HepG2 (cell line): ENCODE data around the gene MRPS7. TPM values are rescaled to one million over a fixed set of nuclear protein-coding genes. Genes with fewer than 3 reads are reported as not detected.

Experiments used
- FOSL1 ChIP-seq: sonication (generic); formaldehyde crosslinking; IDR thresholded peaks from 2 replicates; pipeline ENCODE4 v1.9.0; 2021; ENCODE audit warnings: missing genetic modification reagents, borderline replicate concordance
- HNF4G ChIP-seq, 2 experiments: sonication (generic) in 1 of 2; formaldehyde crosslinking in 1 of 2; IDR thresholded peaks; 2 replicates each; pipeline versions ENCODE4 v1.4.0 to v1.6.1; 2011 to 2020; ENCODE audit warnings: borderline replicate concordance in 2 of 2, low read depth in 2 of 2, mild to moderate bottlenecking in 2 of 2, low read length in 1 of 2, missing genetic modification reagents in 1 of 2, moderate library complexity in 1 of 2
- KAT8 ChIP-seq: IDR thresholded peaks from 2 replicates; pipeline ENCODE4 v1.6.1; 2016; ENCODE audit warnings: missing genetic modification reagents, missing compliant biosample characterization
- MXD3 ChIP-seq: IDR thresholded peaks from 2 replicates; pipeline ENCODE4 v1.6.1; 2016; ENCODE audit warnings: mild to moderate bottlenecking, missing biosample characterization, missing genetic modification reagents
- NCOA1 ChIP-seq: sonication (generic); formaldehyde crosslinking; IDR thresholded peaks from 2 replicates; pipeline ENCODE4 v1.9.0; 2021; ENCODE audit warnings: missing genetic modification reagents
- RELA ChIP-seq: sonication (generic); formaldehyde crosslinking; IDR thresholded peaks from 2 replicates; pipeline ENCODE4 v1.4.0; 2020; ENCODE audit warnings: missing genetic modification reagents
- SRF ChIP-seq: IDR thresholded peaks from 2 replicates; pipeline ENCODE4 v1.6.1; 2011; ENCODE audit warnings: mild to moderate bottlenecking, low read depth, low read length, moderate library complexity
- ZNF318 ChIP-seq: sonication (generic); formaldehyde crosslinking; IDR thresholded peaks from 2 replicates; pipeline ENCODE4 v1.4.0; 2020; ENCODE audit warnings: mild to moderate bottlenecking, missing genetic modification reagents
- ZNF646 ChIP-seq: sonication (generic); formaldehyde crosslinking; IDR thresholded peaks from 2 replicates; pipeline ENCODE4 v1.9.0; 2021; ENCODE audit warnings: mild to moderate bottlenecking, missing genetic modification reagents
- ZNF678 ChIP-seq: sonication (generic); formaldehyde crosslinking; IDR thresholded peaks from 2 replicates; pipeline ENCODE4 v1.4.0; 2020; ENCODE audit warnings: mild to moderate bottlenecking, missing genetic modification reagents
- ZUFSP ChIP-seq: sonication (generic); formaldehyde crosslinking; IDR thresholded peaks from 2 replicates; pipeline ENCODE4 v1.9.0; 2021; ENCODE audit warnings: missing genetic modification reagents, mild to moderate bottlenecking, borderline replicate concordance
- polyA plus RNA-seq, 8 experiments: library from polyadenylated mRNA; depleted of rRNA in 3 of 8; stranded (reverse) in 7 of 8; unstranded in 1 of 8; fragments of >200 nt; fragmentation: Illumina TruSeq in 4 of 8; extraction: Trizol in 4 of 8; gene quantifications; 2 replicates each; pipeline versions ENCODE4 v1.2.1 to v1.2.3, GENCODE V29; 2011 to 2016; ENCODE audit warnings: low read depth in 4 of 8, missing spikeins in 1 of 8, mixed read lengths in 1 of 8; ENCODE audit not compliant: insufficient read depth in 1 of 8
- total RNA-seq, 5 experiments: library from RNA; depleted of rRNA; stranded (reverse); fragments of >200 nt; fragmentation: Illumina TruSeq; extraction: Trizol; gene quantifications; 2 replicates each; pipeline ENCODE4 v1.2.3, GENCODE V29; 2016; ENCODE audit warnings: low read depth in 1 of 5

MRPS7 gene
- total and polyA plus RNA-seq, 2 of the 13 experiments (the other 11 are each of a cell fraction or from before 2014, with no cell fraction given): 97.0 to 162 TPM

- TF ChIP-seq ZNF318 (CRISPR knock-in tag) (no peak), HNF4G (IDR thresholded peaks at IDR 0.05; ENCODE audit: borderline replicate concordance, low read depth, low read length) (no peak), HNF4G (CRISPR knock-in tag; IDR thresholded peaks at IDR 0.05; ENCODE audit: borderline replicate concordance, low read depth) (no peak), MXD3 (no peak), FOSL1 (no peak), RELA (CRISPR knock-in tag) (peak; percentile 35; the same call in 1 of the 2 replicates), KAT8 (CRISPR knock-in tag) (no peak), NCOA1 (CRISPR knock-in tag) (0 out of 2 replicates have a peak, but pooled peaks have one; percentile 33), SRF (no peak), ZNF646 (0 out of 2 replicates have a peak, but pooled peaks have one; percentile 37), ZUFSP (no peak), ZNF678 (CRISPR knock-in tag) (no peak)
Measured at GRCh38 chr17:75238684-75239191, 22.9 kb upstream of the MRPS7 start (continued).
